Omental fat pad (tissue), 4 donors: ENCODE measurements around the gene MBD1. TPM values are rescaled to one million over a fixed set of nuclear protein-coding genes. Genes with fewer than 3 reads are reported as not detected.

Experiments used
- ATAC-seq: fragments of 150-250 bp; one replicate; pipeline ENCODE4 v1.9.1; 2016; ENCODE audit warnings: mild to moderate bottlenecking, moderate library complexity; ENCODE audit not compliant: low FRiP score
- DNase-seq: peaks from one replicate; pipeline ENCODE4 v3.0.0-alpha.2; 2019; ENCODE audit warnings: low spot score
- CTCF ChIP-seq, 3 donors: fragments of 450-650 bp; IDR thresholded peaks; one replicate each; pipeline ENCODE4 v1.5.1; 2016 to 2017; ENCODE audit warnings: antibody characterized with exemption in 3 of 3, mild to moderate bottlenecking in 3 of 3, moderate library complexity in 2 of 3
- total RNA-seq, 4 donors: library from RNA; depleted of rRNA; stranded (reverse); fragments of >200 nt; gene quantifications; one replicate each; pipeline ENCODE4 v1.1.0, GENCODE V29; 2016

The MBD1 gene, protein sequence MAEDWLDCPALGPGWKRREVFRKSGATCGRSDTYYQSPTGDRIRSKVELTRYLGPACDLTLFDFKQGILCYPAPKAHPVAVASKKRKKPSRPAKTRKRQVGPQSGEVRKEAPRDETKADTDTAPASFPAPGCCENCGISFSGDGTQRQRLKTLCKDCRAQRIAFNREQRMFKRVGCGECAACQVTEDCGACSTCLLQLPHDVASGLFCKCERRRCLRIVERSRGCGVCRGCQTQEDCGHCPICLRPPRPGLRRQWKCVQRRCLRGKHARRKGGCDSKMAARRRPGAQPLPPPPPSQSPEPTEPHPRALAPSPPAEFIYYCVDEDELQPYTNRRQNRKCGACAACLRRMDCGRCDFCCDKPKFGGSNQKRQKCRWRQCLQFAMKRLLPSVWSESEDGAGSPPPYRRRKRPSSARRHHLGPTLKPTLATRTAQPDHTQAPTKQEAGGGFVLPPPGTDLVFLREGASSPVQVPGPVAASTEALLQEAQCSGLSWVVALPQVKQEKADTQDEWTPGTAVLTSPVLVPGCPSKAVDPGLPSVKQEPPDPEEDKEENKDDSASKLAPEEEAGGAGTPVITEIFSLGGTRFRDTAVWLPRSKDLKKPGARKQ
- 10 to 100 TPM; 49.5 to 63.6 (median 59.4) TPM for total RNA-seq

- TF ChIP-seq CTCF (IDR thresholded peaks at IDR 0.05) = no peak
- DNase-seq (peak; percentile 84), ATAC-seq (peak; percentile 96)
These were observed at the start of gene MBD1 for GRCh38 chr18:50281295-50281971. Gene MBD1 (minus strand): TSS chr18:50281523. CDS start chr18:50279992, 1,531 bp downstream.

- no peak for DNase-seq
- no peak for TF ChIP-seq CTCF (IDR thresholded peaks at IDR 0.05)
- ATAC-seq = no peak
These were observed 48.9 kb upstream of the MBD1 start for GRCh38 chr18:50330176-50330575.

DNA sequence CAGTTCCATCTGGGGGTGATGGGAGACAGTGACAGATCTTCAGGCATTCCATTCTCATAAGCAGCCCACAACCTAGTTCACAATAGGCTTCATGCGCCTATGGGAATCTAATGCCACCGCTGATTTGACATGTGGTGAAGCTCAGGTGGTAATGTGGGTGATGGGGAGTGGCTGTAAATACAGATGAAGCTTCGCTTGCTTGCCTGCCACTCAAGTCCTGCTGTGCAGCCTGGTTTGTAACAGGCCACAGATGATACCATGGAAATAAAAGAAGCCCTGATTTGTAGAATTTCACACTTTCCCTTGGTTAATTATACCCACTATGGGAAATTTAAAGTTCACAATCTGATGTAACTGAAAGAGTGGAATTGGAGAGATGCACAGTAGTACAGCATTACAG is 46.7 kb upstream of the MBD1 start:
- ATAC-seq (no peak), DNase-seq (no peak)
- TF ChIP-seq CTCF (IDR thresholded peaks at IDR 0.05) = no peak

GRCh38 chr18:50320719-50321118 is 39.4 kb upstream of the MBD1 start:
- TF ChIP-seq CTCF (IDR thresholded peaks at IDR 0.05) = no peak
- DNase-seq = no peak
- ATAC-seq = no peak

GRCh38 chr18:50315100-50315871 is 34.0 kb upstream of the MBD1 start:
- TF ChIP-seq CTCF (IDR thresholded peaks at IDR 0.05) = no peak
- DNase-seq (no peak), ATAC-seq (no peak)

DNA sequence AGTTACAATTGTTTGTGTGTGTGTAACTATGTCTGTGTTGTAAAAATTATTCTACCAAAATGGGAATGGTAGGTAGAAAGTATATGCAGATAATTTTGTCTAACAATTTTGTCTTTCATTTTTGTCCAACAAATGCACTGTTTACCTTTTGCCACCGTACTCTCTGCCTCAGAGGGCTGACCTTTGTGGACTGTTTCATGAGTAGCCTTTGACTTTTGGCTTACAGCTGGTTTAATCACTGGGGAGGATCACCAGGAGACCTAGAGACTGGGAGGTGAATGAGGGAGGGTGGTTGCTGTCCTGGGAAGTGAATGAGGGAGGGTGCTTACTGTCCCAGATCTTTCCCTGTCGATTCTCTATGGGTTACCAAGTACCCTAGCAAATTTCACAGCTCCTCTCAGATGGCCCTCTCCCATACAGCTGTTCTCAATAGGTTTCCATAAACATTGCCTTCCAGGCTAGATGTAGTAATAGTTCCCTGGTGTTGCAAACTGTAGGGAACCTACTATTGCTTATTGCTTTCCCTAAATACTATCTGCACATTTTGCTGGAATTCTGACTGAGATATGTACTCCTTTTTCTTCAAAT is 32.6 kb upstream of the MBD1 start:
- TF ChIP-seq CTCF (IDR thresholded peaks at IDR 0.05) = no peak
- ATAC-seq (no peak), DNase-seq (no peak)
